ENCODE measurements around the gene FCGR2B. TPM values are rescaled to one million over a fixed set of nuclear protein-coding genes. Genes with fewer than 3 reads are reported as not detected.
"Not testable (repeated sequence)": the region's sequence is repeated elsewhere in the genome, so short reads cannot be mapped to it uniquely, and the experiment has no call there.

The FCGR2B gene
- total and polyA plus RNA-seq, 7 donors = 1.2 to 11.3 (median 3.0) TPM

GRCh38 chr1:161720956-161721737 is 58.2 kb downstream of the FCGR2B start, which contains the start of gene FCRLB:
Gene FCRLB (plus strand): TSS chr1:161721544. CDS start chr1:161722673, 1,129 bp downstream.
- no peak within 1 kb of the TSS for H3K4me3 ChIP-seq
- DNase-seq (no peak), ATAC-seq (no peak)
- TF ChIP-seq CTCF (IDR thresholded peaks at IDR 0.05) = no peak
- H3K9me3 ChIP-seq = no peaks in the 10 kb centered on the region
- H3K27ac ChIP-seq = no peak within 1 kb of the TSS
- H3K36me3 ChIP-seq (ENCODE audit: insufficient read depth in 1 of 2, low read depth in 1 of 2) = no peaks in the 10 kb centered on the region
- peaks cover 0 to 54% (median 2%) of the 10 kb centered on the region in 3 donors for H3K27me3 ChIP-seq (ENCODE audit: insufficient read depth in 3 of 3, low read length in 2 of 3)
- intact Hi-C loops (cut with DNase I) = no loop called here
- 34 to 59% (median 39%) methylated on average over 4 of the region's 4 CpGs for WGBS, 3 donors
- no peaks in the 10 kb centered on the region for H3K4me1 ChIP-seq

GRCh38 chr1:161721738-161722343 is 58.9 kb downstream of the FCGR2B start:
- intact Hi-C loops (cut with DNase I) = no loop called here
- no peak for ATAC-seq
- Histone ChIP-seq H3K9me3 (no peaks in the 10 kb centered on the region), H3K27ac (no peak overlapping the region), H3K4me3 (no peak overlapping the region), H3K4me1 (no peaks in the 10 kb centered on the region), H3K36me3 (ENCODE audit: insufficient read depth in 1 of 2, low read depth in 1 of 2) (no peaks in the 10 kb centered on the region), H3K27me3 (ENCODE audit: insufficient read depth in 3 of 3, low read length in 2 of 3) (peaks cover 0 to 55% (median 2%) of the 10 kb centered on the region in 3 donors)
- WGBS, 3 donors = 60 to 73% (median 63%) methylated on average over 8 of the region's 8 CpGs
- no peak for TF ChIP-seq CTCF (IDR thresholded peaks at IDR 0.05)
- no peak for DNase-seq

GRCh38 chr1:161722406-161722805 is 59.5 kb downstream of the FCGR2B start:
- Histone ChIP-seq H3K9me3 (no peaks in the 10 kb centered on the region), H3K27me3 (ENCODE audit: insufficient read depth in 3 of 3, low read length in 2 of 3) (peaks cover 0 to 53% (median 2%) of the 10 kb centered on the region in 3 donors), H3K4me3 (no peak overlapping the region), H3K27ac (no peak overlapping the region), H3K36me3 (ENCODE audit: insufficient read depth in 1 of 2, low read depth in 1 of 2) (no peaks in the 10 kb centered on the region), H3K4me1 (peaks cover 2% of the 10 kb centered on the region)
- 97 to 100% (median 100%) methylated on average over 1 of the region's 1 CpG for WGBS, 3 donors
- DNase-seq (no peak), ATAC-seq (no peak)
- intact Hi-C loops (cut with DNase I) = no loop called here
- TF ChIP-seq CTCF (IDR thresholded peaks at IDR 0.05) = no peak

GRCh38 chr1:161723459-161724141 is 60.7 kb downstream of the FCGR2B start:
- Histone ChIP-seq H3K9me3 (no peaks in the 10 kb centered on the region), H3K36me3 (ENCODE audit: insufficient read depth in 1 of 2, low read depth in 1 of 2) (no peaks in the 10 kb centered on the region), H3K27me3 (ENCODE audit: insufficient read depth in 3 of 3, low read length in 2 of 3) (peaks cover 0 to 56% (median 2%) of the 10 kb centered on the region in 3 donors), H3K27ac (no peak overlapping the region), H3K4me1 (peaks cover 4% of the 10 kb centered on the region), H3K4me3 (no peak overlapping the region)
- DNase-seq (no peak), ATAC-seq (no peak)
- intact Hi-C loops (cut with DNase I) = no loop called here
- 79 to 89% (median 86%) methylated on average over 8 of the region's 8 CpGs for whole genome bisulfite sequencing, 3 donors
- TF ChIP-seq CTCF (IDR thresholded peaks at IDR 0.05) = no peak

GRCh38 chr1:161725258-161725907 is 62.4 kb downstream of the FCGR2B start:
- H3K27me3 ChIP-seq (ENCODE audit: insufficient read depth in 3 of 3, low read length in 2 of 3) = peaks cover 0 to 55% (median 2%) of the 10 kb centered on the region in 3 donors
- H3K36me3 ChIP-seq (ENCODE audit: insufficient read depth in 1 of 2, low read depth in 1 of 2); intact Hi-C loops (cut with DNase I); H3K9me3 ChIP-seq; ATAC-seq; DNase-seq; H3K4me1 ChIP-seq: not testable (repeated sequence)
- 45 to 53% (median 48%) methylated on average over 21 to 22 of the region's 22 CpGs for WGBS, 3 donors
- peak overlapping the region; percentile 68 for H3K27ac ChIP-seq
- peak overlapping the region; percentile 72 for H3K4me3 ChIP-seq
